ENCODE measurements around the gene HOXD3.

DNA sequence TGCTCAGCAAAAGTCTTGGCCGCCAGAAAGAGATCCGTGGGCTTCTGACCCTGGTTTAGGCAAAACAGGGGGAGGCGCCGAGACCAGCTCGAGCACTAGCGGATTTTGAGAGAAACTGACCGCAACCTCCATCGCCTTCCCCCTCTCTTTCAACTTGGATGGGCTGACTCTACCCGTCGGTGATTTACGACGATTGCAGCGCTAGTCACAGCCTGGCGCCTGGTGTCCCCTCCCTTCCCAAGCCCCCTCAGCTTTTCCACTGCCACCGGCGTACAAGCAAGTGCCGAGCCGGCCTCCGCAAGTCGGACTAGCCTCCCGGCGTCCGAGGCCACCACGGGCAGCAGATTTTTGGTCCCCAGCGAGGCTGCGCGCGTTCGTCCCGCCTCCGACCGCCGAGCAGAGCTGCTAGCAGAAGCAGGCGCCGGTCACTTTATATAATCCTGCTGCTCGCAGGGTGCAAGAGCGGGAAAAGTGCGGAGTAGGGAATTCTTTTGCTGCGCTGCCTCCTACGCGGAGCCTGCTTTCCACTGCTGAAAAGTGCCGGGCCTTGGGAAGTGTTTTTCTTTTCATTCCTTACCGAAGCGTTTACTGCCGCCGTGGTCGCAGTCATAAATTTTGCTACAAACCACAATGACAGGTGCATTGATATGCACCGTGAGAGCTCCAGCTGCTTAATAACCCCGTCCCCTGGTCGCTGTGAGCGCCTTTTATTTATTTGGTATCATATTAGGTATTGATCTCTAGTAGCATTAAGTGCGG, 7.7 kb downstream of the HOXD3 start:
- TF ChIP-seq CTCF (IDR thresholded peaks at IDR 0.05) (no peak), POLR2A (IDR thresholded peaks at IDR 0.05) (no peak)
